LNCAP (cell line): ENCODE measurements around the gene ATXN7.

Experiments
- CTCF ChIP-seq: fragments of 450-650 bp; IDR thresholded peaks from 2 replicates; pipeline ENCODE4 v1.5.1; 2017; ENCODE audit warnings: mild to moderate bottlenecking

The ATXN7 gene

GRCh38 chr3:64031540-64032508 lies 168.2 kb downstream of the ATXN7 start:
- no peak for TF ChIP-seq CTCF

- no peak for TF ChIP-seq CTCF
These were observed 169.4 kb downstream of the ATXN7 start for GRCh38 chr3:64033069-64033468.

GRCh38 chr3:64037084-64037483 lies 173.4 kb downstream of the ATXN7 start:
- TF ChIP-seq CTCF, result no peak

- TF ChIP-seq CTCF, result no peak
These were observed 174.6 kb downstream of the ATXN7 start for GRCh38 chr3:64038253-64038767.

- no peak for TF ChIP-seq CTCF
These were observed 175.7 kb downstream of the ATXN7 start for GRCh38 chr3:64039332-64039731.

GRCh38 chr3:64039981-64040733 lies 176.5 kb downstream of the ATXN7 start:
- no peak for TF ChIP-seq CTCF

GRCh38 chr3:64042952-64043351 lies 179.3 kb downstream of the ATXN7 start:
- TF ChIP-seq CTCF, result no peak
